ENCODE results near the gene STK11. TPM values are rescaled to one million over a fixed set of nuclear protein-coding genes. Genes with fewer than 3 reads are reported as not detected.

STK11 gene
- total RNA-seq, 1 donor from 2014 or later: 61.3 TPM

DNA sequence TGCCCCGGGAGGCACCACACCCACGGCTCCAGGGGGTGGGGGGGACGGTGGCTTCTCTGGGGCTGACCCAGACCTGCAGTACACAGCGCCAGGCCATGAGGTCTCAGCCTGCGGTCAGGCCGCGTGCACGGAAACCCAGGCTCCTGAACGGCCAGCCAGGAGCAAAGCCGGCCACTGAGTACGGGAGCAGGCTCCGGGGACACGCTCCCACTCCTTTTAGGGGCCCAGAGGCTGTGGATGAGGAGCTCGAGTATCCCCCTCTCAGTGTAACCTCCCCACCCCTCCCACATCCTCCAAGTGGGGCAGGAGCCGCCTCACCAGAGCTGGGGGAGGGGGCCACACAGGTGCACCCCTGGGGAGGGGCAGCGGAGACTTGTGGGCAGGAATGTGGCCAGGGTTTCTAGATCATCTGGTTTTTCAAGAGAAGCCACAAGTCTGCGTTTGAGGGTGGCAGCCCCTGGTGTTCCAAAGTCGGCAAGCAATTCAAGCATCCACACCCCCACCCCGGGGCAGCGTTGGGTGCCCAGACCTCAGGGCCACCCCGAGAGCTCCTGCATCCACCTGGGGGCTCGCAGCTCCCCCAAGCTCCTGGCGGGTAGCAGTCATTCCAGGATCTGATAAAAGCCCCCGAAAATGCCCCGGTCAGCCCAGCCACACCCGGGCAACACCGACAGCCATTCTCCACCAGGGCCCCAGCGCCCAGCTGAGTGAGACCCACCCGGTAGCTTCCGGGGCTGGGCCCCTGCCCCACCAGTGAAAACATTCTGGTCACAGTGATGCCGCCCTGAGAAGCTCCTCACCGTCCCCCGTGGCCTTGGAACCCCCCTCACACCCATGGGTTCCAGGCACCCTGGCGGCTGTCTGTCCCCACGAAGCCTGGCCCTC lies 37.6 kb upstream of the STK11 start:
- TF ChIP-seq, protein P1, sequence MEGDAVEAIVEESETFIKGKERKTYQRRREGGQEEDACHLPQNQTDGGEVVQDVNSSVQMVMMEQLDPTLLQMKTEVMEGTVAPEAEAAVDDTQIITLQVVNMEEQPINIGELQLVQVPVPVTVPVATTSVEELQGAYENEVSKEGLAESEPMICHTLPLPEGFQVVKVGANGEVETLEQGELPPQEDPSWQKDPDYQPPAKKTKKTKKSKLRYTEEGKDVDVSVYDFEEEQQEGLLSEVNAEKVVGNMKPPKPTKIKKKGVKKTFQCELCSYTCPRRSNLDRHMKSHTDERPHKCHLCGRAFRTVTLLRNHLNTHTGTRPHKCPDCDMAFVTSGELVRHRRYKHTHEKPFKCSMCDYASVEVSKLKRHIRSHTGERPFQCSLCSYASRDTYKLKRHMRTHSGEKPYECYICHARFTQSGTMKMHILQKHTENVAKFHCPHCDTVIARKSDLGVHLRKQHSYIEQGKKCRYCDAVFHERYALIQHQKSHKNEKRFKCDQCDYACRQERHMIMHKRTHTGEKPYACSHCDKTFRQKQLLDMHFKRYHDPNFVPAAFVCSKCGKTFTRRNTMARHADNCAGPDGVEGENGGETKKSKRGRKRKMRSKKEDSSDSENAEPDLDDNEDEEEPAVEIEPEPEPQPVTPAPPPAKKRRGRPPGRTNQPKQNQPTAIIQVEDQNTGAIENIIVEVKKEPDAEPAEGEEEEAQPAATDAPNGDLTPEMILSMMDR (IDR thresholded peaks at IDR 0.05): no peak
- H3K4me3 Mint-ChIP-seq (ENCODE audit: unreplicated experiment): peak overlapping the region; percentile 18
- peak; percentile 81 for DNase-seq (ENCODE audit: extremely low spot score, unreplicated experiment)
- no peaks in the 10 kb centered on the region for H3K27me3 Mint-ChIP-seq (ENCODE audit: unreplicated experiment)
- H3K9me3 Mint-ChIP-seq (ENCODE audit: unreplicated experiment): no peaks in the 10 kb centered on the region
- peaks cover 43% of the 10 kb centered on the region for H3K4me1 Mint-ChIP-seq (ENCODE audit: unreplicated experiment)
- H3K27ac Mint-ChIP-seq (ENCODE audit: unreplicated experiment): no peak overlapping the region
- H3K36me3 Mint-ChIP-seq (ENCODE audit: unreplicated experiment): peaks cover 2% of the 10 kb centered on the region

DNA sequence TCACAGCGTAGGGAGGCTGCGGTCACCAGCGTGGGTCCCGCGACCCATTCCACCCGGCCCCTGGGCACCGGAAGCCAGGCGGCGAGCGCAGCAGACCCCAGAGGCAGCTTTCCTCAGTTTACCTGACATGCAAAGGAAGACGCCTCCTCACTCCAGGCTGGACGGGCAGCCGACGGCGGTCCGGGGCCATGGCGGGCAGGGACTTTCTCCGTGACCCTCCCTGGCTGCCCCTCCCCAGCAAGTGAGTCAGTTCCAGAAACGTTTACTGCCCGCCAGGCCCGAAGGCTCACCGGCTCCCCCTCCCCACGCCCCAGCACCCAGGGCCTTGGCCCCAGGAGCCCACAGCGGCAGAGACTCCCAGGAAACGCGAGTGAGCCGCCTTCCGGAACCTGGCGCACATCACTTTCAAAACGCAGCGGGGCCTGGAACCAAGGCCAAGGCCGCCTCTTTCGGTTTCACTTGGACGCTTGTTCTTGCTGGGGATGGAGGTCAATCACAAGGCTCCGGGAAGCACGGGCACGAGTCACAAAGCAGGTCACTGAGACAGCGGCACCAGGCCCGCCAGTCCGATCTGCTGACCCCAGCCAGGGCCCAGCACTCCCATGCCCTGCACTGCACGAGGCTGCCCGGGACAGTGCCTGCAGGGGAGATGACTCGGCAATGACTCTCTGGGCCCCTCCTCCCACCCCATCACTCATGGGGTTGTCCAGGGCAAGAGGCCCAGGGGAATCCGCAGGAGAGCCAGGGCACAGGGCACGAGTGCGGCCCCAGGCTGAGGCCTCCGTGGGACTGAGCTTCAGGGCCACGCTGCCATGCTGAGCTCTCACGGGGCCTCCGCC lies 36.8 kb upstream of the STK11 start:
- Mint-ChIP-seq H3K4me1 (ENCODE audit: unreplicated experiment) (peaks cover 40% of the 10 kb centered on the region), H3K36me3 (ENCODE audit: unreplicated experiment) (no peaks in the 10 kb centered on the region), H3K27me3 (ENCODE audit: unreplicated experiment) (no peaks in the 10 kb centered on the region), H3K4me3 (ENCODE audit: unreplicated experiment) (peak overlapping the region; percentile 67), H3K9me3 (ENCODE audit: unreplicated experiment) (no peaks in the 10 kb centered on the region), H3K27ac (ENCODE audit: unreplicated experiment) (peak overlapping the region; percentile 93)
- peak; percentile 87 for DNase-seq (ENCODE audit: extremely low spot score, unreplicated experiment)
- TF ChIP-seq, protein P1 (IDR thresholded peaks at IDR 0.05): no peak

DNA sequence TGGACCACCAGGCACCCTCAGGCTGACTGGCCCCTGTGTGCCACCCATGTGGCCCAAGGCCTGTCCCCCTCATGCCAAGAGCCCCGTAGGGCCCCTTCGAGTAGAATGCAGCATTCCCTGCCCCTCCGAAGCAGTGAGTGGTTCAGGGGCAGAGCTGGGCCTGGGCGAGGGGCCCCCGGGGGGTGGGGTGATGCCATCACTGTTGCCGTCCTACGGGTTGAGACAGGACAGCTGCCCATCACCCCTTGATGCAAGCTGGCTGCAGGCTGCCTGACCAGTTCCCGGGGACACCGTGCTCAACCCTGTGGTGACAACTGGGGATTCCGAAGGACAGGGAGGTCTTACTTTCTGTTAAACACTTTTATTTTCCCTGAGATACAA lies 36.2 kb upstream of the STK11 start:
- Mint-ChIP-seq H3K27me3 (ENCODE audit: unreplicated experiment) (no peaks in the 10 kb centered on the region), H3K4me3 (ENCODE audit: unreplicated experiment) (no peak overlapping the region), H3K4me1 (ENCODE audit: unreplicated experiment) (peaks cover 40% of the 10 kb centered on the region), H3K27ac (ENCODE audit: unreplicated experiment) (peak overlapping the region; percentile 93), H3K9me3 (ENCODE audit: unreplicated experiment) (no peaks in the 10 kb centered on the region), H3K36me3 (ENCODE audit: unreplicated experiment) (no peaks in the 10 kb centered on the region)
- peak; percentile 82 for DNase-seq (ENCODE audit: extremely low spot score, unreplicated experiment)
- TF ChIP-seq, protein P1 (IDR thresholded peaks at IDR 0.05): no peak

DNA sequence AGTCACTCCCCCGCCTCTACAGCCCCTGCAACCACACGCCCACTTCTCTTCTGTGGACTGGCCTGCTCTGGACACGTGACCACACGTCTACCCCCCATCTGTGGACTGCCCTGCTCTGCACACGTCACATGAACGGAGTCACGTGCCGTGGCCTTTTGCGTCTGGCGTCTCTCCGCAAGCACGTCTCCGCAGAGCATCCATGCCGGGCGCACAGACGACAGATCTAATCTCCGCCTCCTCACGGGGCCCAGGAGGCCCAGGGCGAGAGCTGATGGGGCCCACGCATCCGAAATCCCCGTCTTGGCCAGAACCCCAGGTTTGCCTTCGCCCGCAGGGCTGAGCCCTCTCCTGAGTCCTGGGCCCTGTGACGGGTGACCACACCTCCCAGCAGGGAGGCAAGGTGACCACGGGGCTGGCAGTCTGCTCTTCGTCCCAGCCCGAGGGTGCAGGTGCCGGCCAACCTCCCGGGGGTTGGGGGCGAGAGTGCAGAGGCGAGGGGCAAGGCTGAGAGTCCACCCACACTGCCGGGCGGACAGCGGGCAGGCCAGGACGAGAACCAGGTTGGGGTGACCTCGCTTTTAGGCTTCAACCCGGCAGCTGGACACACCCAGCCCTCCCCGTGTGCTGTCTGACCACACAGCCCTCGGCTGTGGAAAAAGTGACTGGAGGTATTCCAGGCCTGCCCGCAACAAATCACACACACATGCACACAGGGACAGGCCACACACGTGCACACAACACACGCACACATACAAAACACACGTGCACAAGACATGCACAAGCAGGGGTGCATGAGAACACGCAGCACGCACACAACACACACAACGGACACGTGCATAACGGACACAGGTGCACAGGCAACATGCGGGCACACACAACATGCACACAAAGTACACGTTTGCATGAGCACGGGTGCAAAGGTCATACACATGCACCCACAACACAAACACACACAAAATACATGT lies 35.4 kb upstream of the STK11 start:
- TF ChIP-seq, protein P1 (IDR thresholded peaks at IDR 0.05): no peak
- Mint-ChIP-seq H3K27me3 (ENCODE audit: unreplicated experiment) (no peaks in the 10 kb centered on the region), H3K4me3 (ENCODE audit: unreplicated experiment) (peak overlapping the region; percentile 60), H3K4me1 (ENCODE audit: unreplicated experiment) (peaks cover 41% of the 10 kb centered on the region), H3K36me3 (ENCODE audit: unreplicated experiment) (no peaks in the 10 kb centered on the region), H3K27ac (ENCODE audit: unreplicated experiment) (peak overlapping the region; percentile 93), H3K9me3 (ENCODE audit: unreplicated experiment) (no peaks in the 10 kb centered on the region)
- peak; percentile 83 for DNase-seq (ENCODE audit: extremely low spot score, unreplicated experiment)

Measured in osteocyte (in vitro differentiated cells).